Measurements from ENCODE around the gene H2BW1.
"Not testable (repeated sequence)": the region's sequence is repeated elsewhere in the genome, so short reads cannot be mapped to it uniquely, and the experiment has no call there.

Gene H2BW1

GRCh38 chrX:104041003-104041402, 27.5 kb upstream of the H2BW1 start:
- H3K4me1 ChIP-seq (ENCODE audit: low read depth, poor library complexity, severe bottlenecking), result no peaks in the 10 kb centered on the region
- H3K9ac ChIP-seq, result no peak overlapping the region
- TF ChIP-seq CTCF (conservative IDR thresholded peaks at IDR 0.05; ENCODE audit: low read depth, low read length), result no peak
- H4K20me1 ChIP-seq (ENCODE audit: insufficient read depth), result no peaks in the 10 kb centered on the region
- H2AFZ ChIP-seq (ENCODE audit: low read depth), result no peak overlapping the region
- no peaks in the 10 kb centered on the region for H3K27me3 ChIP-seq (ENCODE audit: insufficient read depth, low read depth)
- no peak overlapping the region for H3K27ac ChIP-seq
- no peaks in the 10 kb centered on the region for H3K79me2 ChIP-seq (ENCODE audit: insufficient read depth, low read depth)
- H3K36me3 ChIP-seq (ENCODE audit: insufficient read depth), result no peaks in the 10 kb centered on the region
- no peak overlapping the region for H3K4me3 ChIP-seq (IDR thresholded peaks at IDR 0.05; ENCODE audit: insufficient read depth, low read depth, low read length)
- no peak overlapping the region for H3K4me2 ChIP-seq

GRCh38 chrX:104039689-104040505, 26.4 kb upstream of the H2BW1 start, which contains the start of gene H2BW2:
TSS of gene H2BW2 (plus strand) at chrX:104039956. CDS start at chrX:104039995, 39 bp downstream.
- no peaks in the 10 kb centered on the region for H3K36me3 ChIP-seq (ENCODE audit: insufficient read depth)
- H2AFZ ChIP-seq (ENCODE audit: low read depth), result no peak within 1 kb of the TSS
- no peak within 1 kb of the TSS for H3K9ac ChIP-seq
- no peaks in the 10 kb centered on the region for H3K79me2 ChIP-seq (ENCODE audit: insufficient read depth, low read depth)
- no peaks in the 10 kb centered on the region for H3K4me1 ChIP-seq (ENCODE audit: low read depth, poor library complexity, severe bottlenecking)
- no peaks in the 10 kb centered on the region for H3K27me3 ChIP-seq (ENCODE audit: insufficient read depth, low read depth)
- H4K20me1 ChIP-seq (ENCODE audit: insufficient read depth), result no peaks in the 10 kb centered on the region
- no peak within 1 kb of the TSS for H3K4me2 ChIP-seq
- no peak within 1 kb of the TSS for H3K27ac ChIP-seq
- no peak for TF ChIP-seq CTCF (conservative IDR thresholded peaks at IDR 0.05; ENCODE audit: low read depth, low read length)
- H3K4me3 ChIP-seq (IDR thresholded peaks at IDR 0.05; ENCODE audit: insufficient read depth, low read depth, low read length), result no peak within 1 kb of the TSS

- Histone ChIP-seq H3K4me3 (IDR thresholded peaks at IDR 0.05; ENCODE audit: insufficient read depth, low read depth, low read length) (no peak overlapping the region), H3K9ac (no peak overlapping the region), H4K20me1 (ENCODE audit: insufficient read depth) (no peaks in the 10 kb centered on the region), H2AFZ (ENCODE audit: low read depth) (no peak overlapping the region), H3K4me2 (no peak overlapping the region), H3K27ac (no peak overlapping the region), H3K36me3 (ENCODE audit: insufficient read depth) (no peaks in the 10 kb centered on the region), H3K27me3 (ENCODE audit: insufficient read depth, low read depth) (no peaks in the 10 kb centered on the region), H3K79me2 (ENCODE audit: insufficient read depth, low read depth) (no peaks in the 10 kb centered on the region), H3K4me1 (ENCODE audit: low read depth, poor library complexity, severe bottlenecking) (no peaks in the 10 kb centered on the region)
- TF ChIP-seq CTCF (conservative IDR thresholded peaks at IDR 0.05; ENCODE audit: low read depth, low read length), result no peak
Measured at GRCh38 chrX:104018126-104018525, 4.6 kb upstream of the H2BW1 start.

- not testable (repeated sequence) for H3K36me3 ChIP-seq (ENCODE audit: insufficient read depth); H3K4me1 ChIP-seq (ENCODE audit: low read depth, poor library complexity, severe bottlenecking); H3K27ac ChIP-seq; H4K20me1 ChIP-seq (ENCODE audit: insufficient read depth); H2AFZ ChIP-seq (ENCODE audit: low read depth); H3K27me3 ChIP-seq (ENCODE audit: insufficient read depth, low read depth); H3K9ac ChIP-seq; H3K4me2 ChIP-seq; H3K4me3 ChIP-seq (IDR thresholded peaks at IDR 0.05; ENCODE audit: insufficient read depth, low read depth, low read length); H3K79me2 ChIP-seq (ENCODE audit: insufficient read depth, low read depth)
Measured at GRCh38 chrX:104015576-104015975, 2.1 kb upstream of the H2BW1 start.

- TF ChIP-seq CTCF (conservative IDR thresholded peaks at IDR 0.05; ENCODE audit: low read depth, low read length), result no peak
- Histone ChIP-seq H3K36me3 (ENCODE audit: insufficient read depth) (no peaks in the 10 kb centered on the region), H3K79me2 (ENCODE audit: insufficient read depth, low read depth) (no peaks in the 10 kb centered on the region), H3K4me1 (ENCODE audit: low read depth, poor library complexity, severe bottlenecking) (no peaks in the 10 kb centered on the region), H2AFZ (ENCODE audit: low read depth) (no peak overlapping the region), H3K9ac (no peak overlapping the region), H3K4me2 (no peak overlapping the region), H3K27me3 (ENCODE audit: insufficient read depth, low read depth) (no peaks in the 10 kb centered on the region), H3K27ac (no peak overlapping the region), H3K4me3 (IDR thresholded peaks at IDR 0.05; ENCODE audit: insufficient read depth, low read depth, low read length) (no peak overlapping the region), H4K20me1 (ENCODE audit: insufficient read depth) (no peaks in the 10 kb centered on the region)
Measured at GRCh38 chrX:104013158-104013557, 350 bp downstream of the H2BW1 start.

Data from KMS-11 (cell line).